K562 (cell line): Measurements from ENCODE around the gene PRPSAP1. TPM values are rescaled to one million over a fixed set of nuclear protein-coding genes. Genes with fewer than 3 reads are reported as not detected.

Source experiments
- ATAC-seq: fragments of 200-7000 bp; cut with Tn5 transposase; 3 replicates; pipeline ENCODE4 v1.9.1; 2020; ENCODE audit warnings: moderate library complexity
- BruUV-seq: library from RNA; stranded (reverse); fragments of 400-500 nt; replicated peaks from 2 replicates; lab custom pipeline; 2021; lab: Mats Ljungman, UMichigan
- CTCF ChIA-PET: fragments of 300-600 bp; formaldehyde crosslinking; extraction: SDS; loops from one replicate; lab custom pipeline; 2021; ENCODE audit warnings: low intra/inter-chr PET ratio; lab: Yijun Ruan, JAX
- POLR2A ChIA-PET: fragments of 300-600, 350-650 bp; sonication (Branson Sonifier 250); formaldehyde crosslinking; extraction: SDS; loops from one replicate; lab custom pipeline; 2021; ENCODE audit warnings: antibody characterized with exemption, inconsistent platforms; lab: Yijun Ruan, JAX
- DNase-seq, 4 experiments: peaks; one replicate each; pipeline versions ENCODE4 v3.0.0 to v3.0.0-alpha.2; 2011 to 2018; ENCODE audit warnings: low spot score in 3 of 4, mixed read lengths in 3 of 4; ENCODE audit errors: extremely low read depth in 1 of 4
- FAIRE-seq: peaks from 2 replicates; lab custom pipeline; 2011; peaks lifted over from hg19 to GRCh38; lab: Jason Lieb, UNC
- H2AFZ ChIP-seq: 2 replicates; pipeline ENCODE4 v1.6.0; 2011; ENCODE audit warnings: low read depth, low read length, control low read depth, inconsistent platforms
- H3K27ac ChIP-seq: fragments of 200-600 bp; 3 replicates; pipeline ENCODE4 v1.8.0; 2011; ENCODE audit warnings: low read depth, mild to moderate bottlenecking, control low read depth, inconsistent platforms, low read length, moderate library complexity, mixed read lengths; ENCODE audit errors: extremely low read depth
- H3K27me3 ChIP-seq, 2 experiments: fragments of 300-600 bp in 1 of 2; 2 replicates in 1 of 2; 3 replicates in 1 of 2; pipeline versions ENCODE4 v1.6.0 to v1.8.0; 2011; ENCODE audit warnings: inconsistent platforms in 2 of 2, low read length in 2 of 2, mild to moderate bottlenecking in 1 of 2, mixed read lengths in 1 of 2, moderate library complexity in 1 of 2; ENCODE audit not compliant: control insufficient read depth in 2 of 2, insufficient read depth in 2 of 2
- H3K36me3 ChIP-seq: fragments of 300-600 bp; 3 replicates; pipeline ENCODE4 v1.8.0; 2011; ENCODE audit warnings: mild to moderate bottlenecking, low read length, inconsistent platforms; ENCODE audit not compliant: control insufficient read depth, insufficient read depth
- H3K4me1 ChIP-seq, 2 experiments: fragments of 200-600 bp in 1 of 2; replicated peaks in 1 of 2; 2 replicates in 1 of 2; 3 replicates in 1 of 2; pipeline versions ENCODE4 v1.5.1 to v1.8.0; 2011; ENCODE audit warnings: inconsistent platforms in 2 of 2, low read length in 2 of 2, mild to moderate bottlenecking in 1 of 2, mixed read lengths in 1 of 2, moderate library complexity in 1 of 2; ENCODE audit not compliant: control insufficient read depth in 2 of 2, insufficient read depth in 2 of 2
- H3K4me2 ChIP-seq: 2 replicates; pipeline ENCODE4 v1.6.1; 2011; ENCODE audit warnings: low read length, control low read depth, inconsistent platforms, mixed read lengths; ENCODE audit not compliant: insufficient read depth
- H3K4me3 ChIP-seq: fragments of 200-600 bp; sonication (generic), shearing (Covaris generic); 2 replicates; pipeline ENCODE4 v1.5.1; 2016; ENCODE audit warnings: control low read depth, inconsistent platforms
- H3K79me2 ChIP-seq: fragments of 200-600 bp; 3 replicates; pipeline ENCODE4 v1.8.0; 2011; ENCODE audit warnings: low read length, inconsistent platforms; ENCODE audit not compliant: control insufficient read depth, insufficient read depth
- H3K9ac ChIP-seq, 2 experiments: 2 replicates each; pipeline versions ENCODE4 v1.6.0 to v1.6.1; 2011; ENCODE audit warnings: low read depth in 2 of 2, low read length in 2 of 2, control low read depth in 1 of 2, inconsistent platforms in 1 of 2, mild to moderate bottlenecking in 1 of 2, mixed read lengths in 1 of 2; ENCODE audit not compliant: insufficient read depth in 1 of 2
- H3K9me1 ChIP-seq: one replicate; pipeline ENCODE4 v1.6.0; 2011; ENCODE audit warnings: inconsistent platforms, mild to moderate bottlenecking, low read length, moderate library complexity; ENCODE audit not compliant: control insufficient read depth, insufficient read depth
- H3K9me3 ChIP-seq: replicated peaks from 2 replicates; pipeline ENCODE4 v1.5.1; 2011; ENCODE audit warnings: low read depth, low read length, inconsistent platforms; ENCODE audit not compliant: control insufficient read depth, insufficient read depth
- H4K20me1 ChIP-seq: replicated peaks from 2 replicates; pipeline ENCODE4 v1.6.1; 2011; ENCODE audit warnings: low read length, inconsistent platforms, mixed read lengths; ENCODE audit not compliant: control insufficient read depth, insufficient read depth
- ADNP ChIP-seq: fragments of 200-800 bp; sonication (Bioruptor generic); IDR thresholded peaks from 2 replicates; pipeline ENCODE4 v1.6.1; 2016; ENCODE audit warnings: missing genetic modification characterization, missing compliant biosample characterization
- CGGBP1 ChIP-seq: fragments of 250-450 bp; sonication (Bioruptor Pico); IDR thresholded peaks from 2 replicates; pipeline ENCODE4 v1.9.0; 2021; ENCODE audit warnings: mild to moderate bottlenecking
- ELF1 ChIP-seq: fragments of 200-800 bp; sonication (Bioruptor generic); IDR thresholded peaks from 2 replicates; pipeline ENCODE4 v1.6.1; 2016; ENCODE audit warnings: missing genetic modification characterization, missing compliant biosample characterization
- FOXK2 ChIP-seq, 2 experiments: fragments of 450-650 bp; IDR thresholded peaks in 1 of 2; conservative IDR thresholded peaks in 1 of 2; 2 replicates each; pipeline ENCODE4 v1.6.1; 2016; ENCODE audit warnings: low read depth in 2 of 2, mild to moderate bottlenecking in 1 of 2
- IFI16 ChIP-seq: fragments of 250-450 bp; sonication (Bioruptor Pico); IDR thresholded peaks from 2 replicates; pipeline ENCODE4 v2.1.2; 2022; ENCODE audit warnings: mild to moderate bottlenecking, inconsistent platforms
- MCM2 ChIP-seq: fragments of 450-650 bp; IDR thresholded peaks from 2 replicates; pipeline ENCODE4 v1.6.1; 2017; ENCODE audit warnings: low read depth, mild to moderate bottlenecking
- MNT ChIP-seq, 2 experiments: fragments of 450-650 bp; conservative IDR thresholded peaks; 2 replicates each; pipeline ENCODE4 v1.6.1; 2017; ENCODE audit warnings: mild to moderate bottlenecking in 2 of 2, moderate library complexity in 2 of 2
- PATZ1 ChIP-seq: fragments of 250-450 bp; sonication (Bioruptor Pico); IDR thresholded peaks from 2 replicates; pipeline ENCODE4 v1.5.0; 2020; ENCODE audit warnings: mild to moderate bottlenecking, borderline replicate concordance
- RUNX1 ChIP-seq: sonication (generic); IDR thresholded peaks from 2 replicates; pipeline ENCODE4 v1.6.1; 2016; ENCODE audit warnings: antibody characterized with exemption, low read depth
- SFPQ ChIP-seq: fragments of 200-400 bp; formaldehyde crosslinking; IDR thresholded peaks from 2 replicates; pipeline ENCODE4 v1.6.1; 2017; ENCODE audit warnings: mild to moderate bottlenecking, low read depth, low read length, moderate library complexity
- SMAD4 ChIP-seq: fragments of 250-450 bp; sonication (Bioruptor Pico); conservative IDR thresholded peaks from 2 replicates; pipeline ENCODE4 v1.8.0; 2021; ENCODE audit warnings: inconsistent platforms, mild to moderate bottlenecking, moderate library complexity
- YBX1 ChIP-seq: fragments of 450-650 bp; IDR thresholded peaks from 2 replicates; pipeline ENCODE4 v1.7.1; 2016; ENCODE audit warnings: mild to moderate bottlenecking
- ZNF212 ChIP-seq: fragments of 450-650 bp; formaldehyde crosslinking; IDR thresholded peaks from 2 replicates; pipeline ENCODE4 v1.4.0; 2020; ENCODE audit warnings: mild to moderate bottlenecking
- ZNF431 ChIP-seq: sonication (generic); formaldehyde crosslinking; IDR thresholded peaks from 2 replicates; pipeline ENCODE4 v1.8.0; 2022; ENCODE audit warnings: mild to moderate bottlenecking, missing genetic modification reagents
- ZNF655 ChIP-seq: fragments of 250-450 bp; sonication (Bioruptor Pico); IDR thresholded peaks from 2 replicates; pipeline ENCODE4 v1.5.0; 2021
- WGBS: fragments of 100-300 bp; shearing (Covaris generic); methylation state at CpG from one replicate; pipeline ENCODE4 v1.1.6; 2016; ENCODE audit warnings: low coverage, mixed read lengths; ENCODE audit not compliant: insufficient coverage; ENCODE audit errors: missing lambda C conversion rate; 5-methylcytosine and 5-hydroxymethylcytosine counted together
- in situ Hi-C: fragments of 300-500 bp; cut with MboI; formaldehyde crosslinking; loops from 4 replicates; pipeline ENCODE4 v1.15.0; 2018; ENCODE audit warnings: inconsistent platforms, mixed read lengths
- intact Hi-C: fragments of 100-400 bp; cut with micrococcal nuclease; formaldehyde crosslinking; loops from 2 replicates; pipeline ENCODE4 v1.14.2; 2022
- polyA plus RNA-seq, 8 experiments: library from polyadenylated mRNA; depleted of rRNA in 4 of 8; stranded (reverse) in 5 of 8; unstranded in 3 of 8; fragments of >200 nt; fragmentation: Nextera tagmentation in 2 of 8; fragmentation: Illumina TruSeq in 1 of 8; extraction: Ambion mirVana in 2 of 8; extraction: Trizol in 1 of 8; gene quantifications; 2 replicates each; pipeline versions ENCODE4 v1.2.1 to v1.2.3, GENCODE V29; 2011 to 2014; ENCODE audit warnings: inconsistent platforms in 1 of 8, missing spikeins in 1 of 8
- total RNA-seq, 7 experiments: library from RNA; depleted of rRNA in 6 of 7; stranded (reverse); fragments of >200 nt in 6 of 7; fragmentation: Illumina TruSeq in 2 of 7; extraction: Trizol in 2 of 7; gene quantifications; 2 replicates each; pipeline versions ENCODE4 v1.2.1 to v1.2.3, GENCODE V29; 2011 to 2021; ENCODE audit warnings: low replicate concordance in 1 of 7

The PRPSAP1 gene
- total and polyA plus RNA-seq, 9 of the 15 experiments (the other 6 are each of a cell fraction or from before 2014, with no cell fraction given) = 21.9 to 77.1 (median 40.8) TPM

- TF ChIP-seq PATZ1 (CRISPR knock-in tag) (no peak), ZNF212 (no peak), SMAD4 (no peak), MCM2 (no peak), IFI16 (no peak), FOXK2 (conservative IDR thresholded peaks at IDR 0.05 in 1 of 2, IDR thresholded peaks at IDR 0.05 in 1 of 2; ENCODE audit: low read depth in 2 of 2) (no peak), RUNX1 (no peak)
- TF ChIP-seq, all 486 proteins: peak for 0
Observed at GRCh38 chr17:76318586-76318985, 35.1 kb downstream of the PRPSAP1 start (continued).

- ATAC-seq (no peak), DNase-seq (no peak), FAIRE-seq (no peak)
- Histone ChIP-seq H3K36me3 (peaks cover 41% of the 10 kb centered on the region), H3K27me3 (no peaks in the 10 kb centered on the region), H3K9me3 (no peaks in the 10 kb centered on the region), H3K4me1 (no peaks in the 10 kb centered on the region; a peak in 1 of 5 replicates), H2AFZ (no peak overlapping the region), H3K79me2 (no peaks in the 10 kb centered on the region), H4K20me1 (no peaks in the 10 kb centered on the region), H3K9me1 (no peaks in the 10 kb centered on the region), H3K4me3 (no peak overlapping the region), H3K9ac (no peak overlapping the region), H3K27ac (no peak overlapping the region), H3K4me2 (no peak overlapping the region)
- BruUV-seq = no TSS peak
- in situ Hi-C loops (no loop called here), intact Hi-C loops (no loop called here)
- POLR2A ChIA-PET = interaction anchor here (0.6 to 0.7 kb wide), 2 partner anchors 71 to 99 kb away, joined by 3 read pairs; no protein-coding TSS in a partner anchor
- WGBS = 96% methylated on average over 2 of the region's 2 CpGs
- CTCF ChIA-PET = interaction anchor here (0.7 kb wide), 1 partner anchor 71 kb away, joined by 5 read pairs; no protein-coding TSS in a partner anchor
- TF ChIP-seq ZNF431 (no peak), ADNP (tag) (no peak), CGGBP1 (CRISPR knock-in tag) (no peak), ZNF655 (CRISPR knock-in tag) (no peak), ELF1 (tag) (no peak), YBX1 (no peak), MNT (conservative IDR thresholded peaks at IDR 0.05) (no peak), SFPQ (no peak)
Observed at GRCh38 chr17:76317535-76317934, 36.2 kb downstream of the PRPSAP1 start.
